MCF 10A (cell line): ENCODE data around the gene RERE. TPM values are rescaled to one million over a fixed set of nuclear protein-coding genes. Genes with fewer than 3 reads are reported as not detected.

ENCODE experiments used
- BruUV-seq: library from RNA; stranded (reverse); fragments of 400-500 nt; replicated peaks from 2 replicates; lab custom pipeline; 2021; lab: Mats Ljungman, UMichigan
- CTCF ChIA-PET: fragments of 300-600 bp; sonication (Branson Sonifier 250); formaldehyde crosslinking; extraction: SDS; loops from one replicate; lab custom pipeline; 2021; ENCODE audit warnings: antibody characterized with exemption, inconsistent platforms; lab: Yijun Ruan, JAX
- POLR2A ChIA-PET: fragments of 300-600, 350-650 bp; sonication (Branson Sonifier 250); formaldehyde crosslinking; extraction: SDS; loops from one replicate; lab custom pipeline; 2020; ENCODE audit warnings: antibody characterized with exemption, inconsistent platforms; lab: Yijun Ruan, JAX
- DNase-seq: peaks from one replicate; pipeline ENCODE4 v3.0.0-alpha.2; 2018; ENCODE audit not compliant: unreplicated experiment
- H3K27ac Mint-ChIP-seq: one replicate; pipeline ENCODE4 v1.8.0; 2022; ENCODE audit warnings: mild to moderate bottlenecking, low read depth, mixed read lengths; ENCODE audit not compliant: unreplicated experiment
- H3K27me3 Mint-ChIP-seq: one replicate; pipeline ENCODE4 v1.8.0; 2022; ENCODE audit warnings: mixed read lengths; ENCODE audit not compliant: insufficient read depth, unreplicated experiment
- H3K36me3 Mint-ChIP-seq: one replicate; pipeline ENCODE4 v1.8.0; 2022; ENCODE audit warnings: mild to moderate bottlenecking, moderate library complexity, mixed read lengths; ENCODE audit not compliant: insufficient read depth, unreplicated experiment
- H3K4me1 Mint-ChIP-seq: one replicate; pipeline ENCODE4 v1.8.0; 2022; ENCODE audit warnings: mixed read lengths; ENCODE audit not compliant: insufficient read depth, unreplicated experiment
- H3K4me3 Mint-ChIP-seq: one replicate; pipeline ENCODE4 v1.8.0; 2022; ENCODE audit warnings: mild to moderate bottlenecking, moderate library complexity, mixed read lengths; ENCODE audit not compliant: unreplicated experiment
- H3K9me3 Mint-ChIP-seq: one replicate; pipeline ENCODE4 v1.8.0; 2022; ENCODE audit warnings: mixed read lengths; ENCODE audit not compliant: unreplicated experiment
- intact Hi-C: fragments of 100-400 bp; cut with micrococcal nuclease; formaldehyde crosslinking; loops from 2 replicates; pipeline ENCODE4 v1.14.1; 2022
- total RNA-seq: library from RNA; stranded (reverse); gene quantifications from 2 replicates; pipeline ENCODE4 v1.2.3, GENCODE V29; 2022
- TF ChIP-seq, protein P1 (sequence below): fragments of 200-600 bp; IDR thresholded peaks from one replicate; pipeline ENCODE4 v1.8.0; 2022; ENCODE audit warnings: antibody characterized with exemption, mild to moderate bottlenecking; ENCODE audit not compliant: unreplicated experiment

The RERE gene
- total RNA-seq, 1 experiment from 2014 or later = 48.4 TPM

DNA sequence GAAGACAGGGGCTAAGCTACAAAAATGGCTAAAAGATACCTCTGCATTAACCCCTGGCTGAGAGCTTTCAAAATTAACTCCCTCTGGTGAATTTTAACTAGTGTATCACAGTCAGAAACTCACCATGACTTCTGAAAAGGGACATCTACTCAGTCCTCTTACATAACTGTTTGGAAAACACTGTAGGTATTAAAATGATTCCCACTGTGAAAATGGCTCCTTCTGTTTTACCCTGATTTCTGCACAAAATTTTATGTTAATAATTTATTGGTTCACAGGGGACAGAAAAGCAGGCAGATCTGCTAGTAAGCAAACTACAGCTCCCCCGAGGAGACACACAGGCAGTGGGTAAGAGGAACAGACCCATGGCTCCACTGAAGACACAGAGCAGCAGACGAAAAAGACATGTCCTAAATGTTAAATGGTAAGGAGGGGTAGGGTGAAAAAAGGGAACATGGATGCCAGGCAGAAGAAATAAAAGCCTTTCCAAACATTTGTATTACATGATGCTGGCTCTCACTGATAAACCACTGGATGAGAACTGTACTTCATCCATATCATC lies 387.8 kb downstream of the RERE start:
- POLR2A ChIA-PET = no interaction called here
- no TSS peak for BruUV-seq

GRCh38 chr1:8428441-8428840 lies 389.0 kb downstream of the RERE start:
- no TSS peak for BruUV-seq
- Mint-ChIP-seq H3K27ac (no peak overlapping the region), H3K9me3 (no peaks in the 10 kb centered on the region), H3K4me1 (peaks cover 6% of the 10 kb centered on the region), H3K4me3 (no peak overlapping the region), H3K27me3 (no peaks in the 10 kb centered on the region), H3K36me3 (peaks cover 12% of the 10 kb centered on the region)
- ChIA-PET CTCF (no interaction called here), POLR2A (interaction anchor here (0.7 to 1.4 kb wide), 2 partner anchors 13 to 27 kb away, joined by 3 to 8 read pairs; no protein-coding TSS in a partner anchor)
- no peak for DNase-seq
- intact Hi-C loops = no loop called here
- TF ChIP-seq, protein P1, sequence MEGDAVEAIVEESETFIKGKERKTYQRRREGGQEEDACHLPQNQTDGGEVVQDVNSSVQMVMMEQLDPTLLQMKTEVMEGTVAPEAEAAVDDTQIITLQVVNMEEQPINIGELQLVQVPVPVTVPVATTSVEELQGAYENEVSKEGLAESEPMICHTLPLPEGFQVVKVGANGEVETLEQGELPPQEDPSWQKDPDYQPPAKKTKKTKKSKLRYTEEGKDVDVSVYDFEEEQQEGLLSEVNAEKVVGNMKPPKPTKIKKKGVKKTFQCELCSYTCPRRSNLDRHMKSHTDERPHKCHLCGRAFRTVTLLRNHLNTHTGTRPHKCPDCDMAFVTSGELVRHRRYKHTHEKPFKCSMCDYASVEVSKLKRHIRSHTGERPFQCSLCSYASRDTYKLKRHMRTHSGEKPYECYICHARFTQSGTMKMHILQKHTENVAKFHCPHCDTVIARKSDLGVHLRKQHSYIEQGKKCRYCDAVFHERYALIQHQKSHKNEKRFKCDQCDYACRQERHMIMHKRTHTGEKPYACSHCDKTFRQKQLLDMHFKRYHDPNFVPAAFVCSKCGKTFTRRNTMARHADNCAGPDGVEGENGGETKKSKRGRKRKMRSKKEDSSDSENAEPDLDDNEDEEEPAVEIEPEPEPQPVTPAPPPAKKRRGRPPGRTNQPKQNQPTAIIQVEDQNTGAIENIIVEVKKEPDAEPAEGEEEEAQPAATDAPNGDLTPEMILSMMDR = no peak

More for the DNA sequence above, 387.8 kb downstream of the RERE start:
- peaks cover 12% of the 10 kb centered on the region for H3K36me3 Mint-ChIP-seq
- intact Hi-C loops = no loop called here
- CTCF ChIA-PET = interaction anchor here (0.7 to 1.5 kb wide), 2 partner anchors 21 to 75 kb away, joined by 3 read pairs; no protein-coding TSS in a partner anchor
- H3K4me3 Mint-ChIP-seq = no peak overlapping the region
- no peaks in the 10 kb centered on the region for H3K9me3 Mint-ChIP-seq
- H3K27me3 Mint-ChIP-seq = no peaks in the 10 kb centered on the region
- TF ChIP-seq, protein P1 = no peak
- no peak for DNase-seq
- H3K4me1 Mint-ChIP-seq = peaks cover 2% of the 10 kb centered on the region
- H3K27ac Mint-ChIP-seq = no peak overlapping the region

DNA sequence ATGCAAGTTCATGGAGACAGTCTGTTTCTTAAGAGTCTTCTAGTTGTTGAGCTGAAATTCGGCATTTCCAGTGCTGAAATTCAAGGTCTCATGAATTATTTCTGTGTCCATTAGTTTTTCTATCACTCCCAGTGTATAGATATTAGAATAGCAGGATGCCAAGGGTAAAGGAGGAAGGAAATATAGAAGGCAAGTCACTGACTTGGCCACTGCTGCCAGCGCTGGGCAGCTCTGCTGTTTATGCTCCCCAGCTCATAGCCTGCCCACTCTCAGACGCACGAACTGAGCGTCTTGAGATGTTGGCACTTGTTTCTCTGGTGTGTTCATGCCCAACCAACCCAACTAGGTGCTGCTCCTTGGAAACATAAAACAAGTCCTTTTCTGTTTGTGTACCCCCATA lies 389.5 kb downstream of the RERE start:
- Mint-ChIP-seq H3K27ac (no peak overlapping the region), H3K27me3 (no peaks in the 10 kb centered on the region), H3K4me3 (no peak overlapping the region), H3K36me3 (peaks cover 12% of the 10 kb centered on the region), H3K9me3 (no peaks in the 10 kb centered on the region), H3K4me1 (peaks cover 6% of the 10 kb centered on the region)
- intact Hi-C loops = no loop called here
- DNase-seq = no peak
- TF ChIP-seq, protein P1 = no peak
- POLR2A ChIA-PET = interaction anchor here (0.6 to 1.4 kb wide), 3 partner anchors 14 to 279 kb away, joined by 3 to 8 read pairs (median 4); no protein-coding TSS in a partner anchor
- BruUV-seq = no TSS peak
- CTCF ChIA-PET = interaction anchor here (0.6 kb wide), 1 partner anchor 253 kb away, joined by 5 read pairs; no protein-coding TSS in a partner anchor

DNA sequence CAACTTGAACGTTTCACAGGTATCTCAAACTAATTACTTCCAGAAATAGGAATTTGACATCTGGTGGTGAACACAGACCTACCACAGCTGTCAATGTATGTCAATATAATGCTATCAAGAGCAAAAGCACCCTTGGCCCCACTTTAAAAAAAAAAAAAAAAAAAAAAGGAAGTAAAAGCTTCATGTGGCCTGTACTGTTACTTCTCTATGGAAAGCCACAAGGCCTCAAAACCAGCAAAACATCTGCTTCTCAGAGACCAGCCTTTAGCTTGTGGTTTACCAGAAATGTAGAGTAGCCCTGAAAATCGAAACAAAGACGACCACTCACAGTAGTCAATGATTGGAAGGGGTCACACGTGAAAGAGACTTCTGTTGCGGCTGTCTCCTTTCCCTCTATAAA lies 389.9 kb downstream of the RERE start:
- H3K4me1 Mint-ChIP-seq = peaks cover 6% of the 10 kb centered on the region
- no peaks in the 10 kb centered on the region for H3K27me3 Mint-ChIP-seq
- CTCF ChIA-PET = interaction anchor here (0.6 kb wide), 2 partner anchors 60 to 254 kb away, joined by 3 to 5 read pairs; no protein-coding TSS in a partner anchor
- no peak for DNase-seq
- H3K36me3 Mint-ChIP-seq = peaks cover 12% of the 10 kb centered on the region
- TF ChIP-seq, protein P1 = no peak
- POLR2A ChIA-PET = interaction anchor here (0.6 to 1.4 kb wide), 3 partner anchors 28 to 280 kb away, joined by 3 to 8 read pairs (median 4); no protein-coding TSS in a partner anchor
- intact Hi-C loops = no loop called here
- H3K27ac Mint-ChIP-seq = no peak overlapping the region
- no peaks in the 10 kb centered on the region for H3K9me3 Mint-ChIP-seq
- no TSS peak for BruUV-seq
- no peak overlapping the region for H3K4me3 Mint-ChIP-seq
